HepG2 (cell line): ENCODE data around the gene MPC1L. TPM values are rescaled to one million over a fixed set of nuclear protein-coding genes. Genes with fewer than 3 reads are reported as not detected.

Experiments used
- ATAC-seq: fragments of 200-7000 bp; cut with Tn5 transposase; 3 replicates; pipeline ENCODE4 v1.9.1; 2020; ENCODE audit warnings: mild to moderate bottlenecking, moderate library complexity
- BruUV-seq: library from RNA; stranded (reverse); fragments of 400-500 nt; replicated peaks from 2 replicates; lab custom pipeline; 2021; lab: Mats Ljungman, UMichigan
- CTCF ChIA-PET: fragments of 300-600 bp; formaldehyde crosslinking; extraction: SDS; loops from one replicate; lab custom pipeline; 2021; ENCODE audit warnings: low total read pairs, inconsistent platforms, low intra/inter-chr PET ratio; lab: Yijun Ruan, JAX
- POLR2A ChIA-PET: fragments of 350-600 bp; sonication (Branson Sonifier 250); formaldehyde crosslinking; loops from one replicate; lab custom pipeline; 2020; ENCODE audit warnings: antibody characterized with exemption, inconsistent platforms; lab: Yijun Ruan, JAX
- DNase-seq: peaks from one replicate; pipeline ENCODE4 v3.0.0-alpha.2; 2015; ENCODE audit warnings: low spot score
- FAIRE-seq: peaks from 3 replicates; lab custom pipeline; 2011; peaks lifted over from hg19 to GRCh38; lab: Jason Lieb, UNC
- H2AFZ ChIP-seq: one replicate; pipeline ENCODE4 v1.6.1; 2011; ENCODE audit warnings: low read length, inconsistent platforms
- H3K27ac ChIP-seq: fragments of 300-600 bp; 3 replicates; pipeline ENCODE4 v1.8.0; 2011; ENCODE audit warnings: mixed run types, mild to moderate bottlenecking, mixed read lengths, low read length, inconsistent platforms; ENCODE audit not compliant: insufficient read depth; ENCODE audit errors: extremely low read length
- H3K27me3 ChIP-seq, 2 experiments: fragments of 200-600 bp in 1 of 2; 2 replicates in 1 of 2; 3 replicates in 1 of 2; pipeline versions ENCODE4 v1.6.0 to v1.8.0; 2011; ENCODE audit warnings: low read length in 2 of 2, mild to moderate bottlenecking in 2 of 2, moderate library complexity in 2 of 2, inconsistent platforms in 1 of 2; ENCODE audit not compliant: insufficient read depth in 2 of 2, control insufficient read depth in 1 of 2
- H3K36me3 ChIP-seq, 2 experiments: fragments of 200-600 bp in 1 of 2; replicated peaks in 1 of 2; 2 replicates in 1 of 2; 3 replicates in 1 of 2; pipeline versions ENCODE4 v1.5.1 to v1.8.0; 2011; ENCODE audit warnings: low read length in 2 of 2, inconsistent platforms in 1 of 2; ENCODE audit not compliant: insufficient read depth in 2 of 2, control insufficient read depth in 1 of 2
- H3K4me1 ChIP-seq: 2 replicates; pipeline ENCODE4 v1.5.1; 2012; ENCODE audit warnings: low read length, inconsistent platforms; ENCODE audit not compliant: insufficient read depth
- H3K4me2 ChIP-seq: 2 replicates; pipeline ENCODE4 v1.6.0; 2011; ENCODE audit warnings: low read depth, low read length, inconsistent platforms
- H3K4me3 ChIP-seq, 3 experiments: fragments of 200-600 bp in 1 of 3; sonication (generic), shearing (Covaris generic) in 1 of 3; replicated peaks in 1 of 3; 2 replicates each; pipeline ENCODE4 v1.5.1; 2011 to 2016; ENCODE audit warnings: low read length in 3 of 3, inconsistent platforms in 2 of 3, low read depth in 2 of 3, mild to moderate bottlenecking in 2 of 3, control low read depth in 1 of 3, mixed read lengths in 1 of 3; ENCODE audit not compliant: insufficient read depth in 1 of 3
- H3K79me2 ChIP-seq: one replicate; pipeline ENCODE4 v1.6.1; 2011; ENCODE audit warnings: low read length, inconsistent platforms; ENCODE audit not compliant: insufficient read depth
- H3K9ac ChIP-seq: 2 replicates; pipeline ENCODE4 v1.6.0; 2011; ENCODE audit warnings: mild to moderate bottlenecking, low read depth, low read length, inconsistent platforms; ENCODE audit not compliant: insufficient read depth
- H3K9me3 ChIP-seq: 2 replicates; pipeline ENCODE4 v1.5.1; 2012; ENCODE audit warnings: mild to moderate bottlenecking, low read length
- H4K20me1 ChIP-seq: 2 replicates; pipeline ENCODE4 v1.6.0; 2011; ENCODE audit warnings: inconsistent platforms, mild to moderate bottlenecking, low read length, moderate library complexity; ENCODE audit not compliant: insufficient read depth
- BHLHE40 ChIP-seq: IDR thresholded peaks from 2 replicates; pipeline ENCODE4 v1.6.1; 2011; ENCODE audit warnings: low read length, improper control_type of control experiment
- RFXAP ChIP-seq: sonication (generic); formaldehyde crosslinking; IDR thresholded peaks from 2 replicates; pipeline ENCODE4 v1.4.0; 2020; ENCODE audit warnings: missing genetic modification reagents, borderline replicate concordance
- TAF1 ChIP-seq: sonication (generic); formaldehyde crosslinking; IDR thresholded peaks from 2 replicates; pipeline ENCODE4 v1.4.0; 2020; ENCODE audit warnings: missing genetic modification reagents
- TGIF2 ChIP-seq: IDR thresholded peaks from 2 replicates; pipeline ENCODE4 v1.6.1; 2016; ENCODE audit warnings: control low read depth, missing compliant biosample characterization
- XRCC5 ChIP-seq: fragments of 200-400 bp; formaldehyde crosslinking; optimal IDR thresholded peaks from 2 replicates; pipeline ENCODE3; 2017; ENCODE audit warnings: mild to moderate bottlenecking, low read length
- ZNF546 ChIP-seq: sonication (generic); formaldehyde crosslinking; conservative IDR thresholded peaks from 2 replicates; pipeline ENCODE4 v1.8.1; 2023; ENCODE audit warnings: mild to moderate bottlenecking, missing genetic modification reagents
- ZNF614 ChIP-seq: IDR thresholded peaks from 2 replicates; pipeline ENCODE4 v1.6.1; 2018; ENCODE audit warnings: missing biosample characterization, missing genetic modification reagents, inconsistent platforms, borderline replicate concordance
- WGBS: methylation state at CpG from one replicate; pipeline ENCODE4 v1.1.6; 2017; ENCODE audit warnings: low lambda C conversion rate; 5-methylcytosine and 5-hydroxymethylcytosine counted together
- in situ Hi-C: cut with HindIII; loops from 2 replicates; pipeline ENCODE4 v1.10.0; 2017; ENCODE audit warnings: low pct_unique_long_range_greater_than_20kb; ENCODE audit not compliant: extremely low pct_ligation_motif_present
- intact Hi-C: fragments of 100-400 bp; cut with micrococcal nuclease; formaldehyde crosslinking; loops from one replicate; pipeline ENCODE4 v1.10.0; 2022; ENCODE audit not compliant: unreplicated experiment
- polyA plus RNA-seq, 8 experiments: library from polyadenylated mRNA; depleted of rRNA in 3 of 8; stranded (reverse) in 7 of 8; unstranded in 1 of 8; fragments of >200 nt; fragmentation: Illumina TruSeq in 4 of 8; extraction: Trizol in 4 of 8; gene quantifications; 2 replicates each; pipeline versions ENCODE4 v1.2.1 to v1.2.3, GENCODE V29; 2011 to 2016; ENCODE audit warnings: low read depth in 4 of 8, missing spikeins in 1 of 8, mixed read lengths in 1 of 8; ENCODE audit not compliant: insufficient read depth in 1 of 8
- total RNA-seq, 5 experiments: library from RNA; depleted of rRNA; stranded (reverse); fragments of >200 nt; fragmentation: Illumina TruSeq; extraction: Trizol; gene quantifications; 2 replicates each; pipeline ENCODE4 v1.2.3, GENCODE V29; 2016; ENCODE audit warnings: low read depth in 1 of 5

MPC1L gene
- total and polyA plus RNA-seq, 2 of the 13 experiments (the other 11 are each of a cell fraction or from before 2014, with no cell fraction given): not detected

GRCh38 chrX:40646489-40647306 is 23.5 kb downstream of the MPC1L start:
- intact Hi-C loops: loop anchor here (10.0 kb wide), 2 partner anchors 62 to 102 kb away; partner anchors contain the start of gene ATP6AP2
- ChIA-PET CTCF (no interaction called here), POLR2A (interaction anchor here (0.6 to 1.3 kb wide), 2 partner anchors 66 to 382 kb away, joined by 3 read pairs; partner anchors contain the start of gene ATP6AP2)
- Histone ChIP-seq H3K36me3 (no peaks in the 10 kb centered on the region), H3K4me1 (peaks cover 11% of the 10 kb centered on the region), H3K27ac (peak overlapping the region; percentile 44), H3K9ac (peak overlapping the region; percentile 73), H4K20me1 (no peaks in the 10 kb centered on the region), H3K27me3 (no peaks in the 10 kb centered on the region), H3K79me2 (peaks cover 24% of the 10 kb centered on the region), H2AFZ (no peak overlapping the region), H3K9me3 (no peaks in the 10 kb centered on the region), H3K4me3 (peak overlapping the region; percentile 69 to 79 (median 75)), H3K4me2 (peak overlapping the region; percentile 75)
- BruUV-seq: TSS peak; percentile 35
- in situ Hi-C loops: no loop called here
- TF ChIP-seq ZNF546 (no peak), BHLHE40 (no peak), RFXAP (CRISPR knock-in tag) (0 out of 2 replicates have a peak, but pooled peaks have one; percentile 19), ZNF614 (CRISPR knock-in tag) (no peak), TGIF2 (CRISPR knock-in tag) (0 out of 2 replicates have a peak, but pooled peaks have one; percentile 29), TAF1 (CRISPR knock-in tag) (0 out of 2 replicates have a peak, but pooled peaks have one; percentile 13), XRCC5 (no peak)
- FAIRE-seq (no peak), DNase-seq (no peak), ATAC-seq (peak; percentile 64)
- whole genome bisulfite sequencing: no CpG with 5 or more reads among the region's 33 CpGs
